ENCODE measurements around the gene CPNE4.
"Not testable (repeated sequence)": the region's sequence is repeated elsewhere in the genome, so short reads cannot be mapped to it uniquely, and the experiment has no call there.

Gene CPNE4

DNA sequence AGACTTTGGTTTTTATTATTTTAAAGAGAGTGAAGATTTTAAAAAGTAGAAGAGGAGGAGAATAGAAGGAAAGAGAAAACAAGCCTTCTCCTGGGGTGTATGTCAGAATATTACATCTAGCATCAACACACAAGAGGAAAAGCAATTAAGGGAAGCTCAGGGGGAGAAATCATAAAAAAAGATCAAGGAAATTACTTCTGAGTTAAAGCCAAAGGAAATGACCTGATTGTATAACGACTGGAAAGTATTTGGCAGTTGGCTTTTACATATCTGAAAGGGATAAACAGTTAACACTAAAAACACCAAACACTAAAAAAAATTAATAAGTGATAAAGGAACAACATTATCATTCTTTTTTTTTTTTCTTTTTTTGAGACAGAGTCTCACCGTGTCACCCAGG, 58.4 kb downstream of the CPNE4 start:
- in situ Hi-C loops (cut with MboI; ENCODE audit: low pct_unique_long_range_greater_than_20kb, low sequenced_read_pairs) = no loop called here
- no peak for DNase-seq

DNA sequence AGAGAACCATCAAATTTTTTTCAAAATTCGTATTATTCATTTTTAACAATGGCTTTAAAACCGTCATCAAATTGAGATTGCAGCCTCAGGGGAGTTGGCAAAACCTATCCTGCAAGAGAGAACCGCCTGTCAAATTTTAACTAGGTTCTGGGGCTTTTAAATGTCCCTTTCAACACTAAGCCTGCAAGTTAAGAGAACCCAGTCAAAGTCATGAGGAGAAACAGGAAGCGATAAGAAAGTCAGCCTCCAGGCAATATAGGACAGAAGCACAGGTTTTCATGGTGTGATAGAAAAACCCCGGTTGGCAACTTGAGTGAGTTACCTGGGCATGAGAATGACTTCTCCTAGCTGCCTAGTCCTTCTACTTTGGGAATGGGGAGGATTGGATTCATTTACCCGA, 59.8 kb downstream of the CPNE4 start:
- no peak for DNase-seq
- in situ Hi-C loops (cut with MboI; ENCODE audit: low pct_unique_long_range_greater_than_20kb, low sequenced_read_pairs) = no loop called here

DNA sequence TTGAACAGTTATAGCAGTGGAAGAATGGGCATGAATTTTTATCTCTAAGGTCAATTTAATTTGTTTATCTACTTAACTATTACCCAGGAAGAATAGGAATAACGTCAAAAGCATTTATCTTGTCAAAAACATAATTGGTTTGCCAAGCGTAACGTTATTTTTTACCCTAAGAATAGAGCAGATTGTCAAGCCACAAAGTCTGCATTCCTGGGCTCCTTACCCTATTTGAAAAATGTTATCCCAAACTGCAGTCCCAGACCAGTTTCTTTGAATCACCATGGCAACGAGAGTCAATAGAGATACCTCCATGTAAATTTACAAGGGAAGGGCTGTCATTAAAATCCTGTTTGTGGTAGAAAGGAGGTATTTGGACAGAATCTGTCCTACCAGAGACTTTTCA, 61.1 kb downstream of the CPNE4 start:
- DNase-seq = no peak
- in situ Hi-C loops (cut with MboI; ENCODE audit: low pct_unique_long_range_greater_than_20kb, low sequenced_read_pairs) = no loop called here

DNA sequence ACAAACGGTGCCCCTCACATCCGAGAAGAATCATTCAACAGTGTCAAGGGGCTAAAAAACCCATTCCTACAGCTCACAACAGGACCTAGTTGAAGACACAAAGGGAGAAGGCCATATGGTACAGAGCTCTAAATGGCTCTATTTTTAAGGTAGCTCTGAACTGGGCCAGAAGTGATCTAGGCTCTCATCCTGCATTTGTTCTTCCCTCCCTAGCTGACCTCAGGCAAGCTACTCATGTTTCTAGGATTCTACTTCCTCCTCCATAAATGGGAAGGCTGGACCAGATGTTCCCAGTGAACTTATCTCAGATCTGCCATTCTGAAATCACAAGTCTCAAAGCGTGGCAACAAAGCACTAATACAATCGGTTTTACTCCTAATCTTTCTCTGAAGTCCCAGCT, 62.3 kb downstream of the CPNE4 start:
- DNase-seq = no peak
- in situ Hi-C loops (cut with MboI; ENCODE audit: low pct_unique_long_range_greater_than_20kb, low sequenced_read_pairs) = no loop called here

DNA sequence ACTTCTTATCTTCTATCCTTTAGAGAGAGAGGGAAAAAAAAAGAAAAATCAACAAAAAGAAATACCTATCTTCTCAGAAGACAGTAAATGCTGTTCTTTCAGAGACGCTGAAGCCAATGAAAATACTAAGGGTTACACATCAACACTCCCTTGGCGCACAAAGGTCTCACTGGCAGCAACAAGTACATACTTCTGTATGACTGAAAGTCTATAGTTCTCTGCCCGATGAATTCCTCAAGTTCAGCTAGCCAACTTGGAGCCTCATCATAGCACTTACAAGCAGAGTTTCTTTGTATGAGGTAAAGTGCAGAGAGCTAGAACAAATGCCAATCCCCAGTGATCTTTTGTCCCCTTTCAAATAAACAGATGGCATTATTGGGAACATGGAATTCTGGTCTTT, 62.7 kb downstream of the CPNE4 start:
- DNase-seq = no peak
- in situ Hi-C loops (cut with MboI; ENCODE audit: low pct_unique_long_range_greater_than_20kb, low sequenced_read_pairs) = no loop called here

DNA sequence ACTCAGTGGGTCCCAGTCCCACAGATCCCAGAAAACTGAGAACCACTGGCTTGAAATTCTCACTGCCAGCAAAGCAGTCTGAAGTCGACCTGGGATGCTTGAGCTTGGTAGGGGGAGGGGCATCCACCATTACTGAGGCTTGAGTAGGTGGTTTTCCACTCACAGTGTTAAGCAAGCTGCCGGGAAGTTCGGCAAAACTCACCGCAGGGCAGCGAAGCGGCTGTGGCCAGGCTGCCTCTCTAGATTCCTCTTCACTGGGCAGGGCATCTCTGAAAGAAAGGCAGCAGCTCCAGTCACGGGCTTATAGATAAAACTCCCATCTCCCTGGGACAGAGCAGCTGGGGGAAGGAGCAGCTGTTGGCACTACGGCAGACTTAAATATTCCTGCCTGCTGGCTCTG, 71.4 kb downstream of the CPNE4 start:
- in situ Hi-C loops (cut with MboI; ENCODE audit: low pct_unique_long_range_greater_than_20kb, low sequenced_read_pairs); DNase-seq: not testable (repeated sequence)

DNA sequence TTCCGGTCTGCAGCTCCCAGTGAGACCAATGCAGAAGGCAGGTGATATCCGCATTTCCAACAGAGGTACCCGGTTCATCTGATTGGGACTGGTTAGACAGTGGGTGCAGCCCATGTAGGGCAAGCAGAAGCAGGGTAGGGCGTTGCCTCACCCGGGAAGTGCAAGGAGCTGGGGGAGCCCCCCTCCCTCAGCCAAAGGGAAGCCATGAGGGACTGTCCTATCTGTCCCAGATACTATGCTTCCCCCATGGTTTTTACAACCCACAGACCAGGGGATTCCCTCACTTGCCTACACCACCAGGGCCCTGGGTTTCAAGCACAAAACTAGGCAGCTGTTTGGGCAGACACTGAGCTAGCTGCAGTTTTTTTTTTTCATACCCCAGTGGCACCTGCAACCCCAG, 71.8 kb downstream of the CPNE4 start:
- in situ Hi-C loops (cut with MboI; ENCODE audit: low pct_unique_long_range_greater_than_20kb, low sequenced_read_pairs) = no loop called here

DNA sequence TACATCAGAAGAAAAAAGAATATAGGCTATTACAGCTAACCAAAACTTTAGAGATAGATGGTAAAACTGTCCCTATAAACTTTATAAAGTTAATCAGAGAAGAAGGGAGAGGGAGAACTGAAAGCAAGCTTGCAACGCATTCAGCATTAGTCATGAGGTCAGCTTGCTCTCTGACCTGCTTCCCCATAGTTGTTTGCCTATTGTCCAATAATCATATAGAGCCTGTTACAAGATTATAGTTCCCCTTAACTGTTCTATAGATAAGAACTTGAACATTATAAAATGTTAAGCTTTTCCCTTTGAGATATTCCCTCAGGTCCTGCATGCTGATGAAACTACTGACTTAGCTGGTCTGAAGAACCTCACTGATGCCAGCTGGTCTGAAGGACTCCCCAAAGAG, 74.5 kb downstream of the CPNE4 start:
- DNase-seq = no peak
- in situ Hi-C loops (cut with MboI; ENCODE audit: low pct_unique_long_range_greater_than_20kb, low sequenced_read_pairs) = no loop called here

More for the DNA sequence above, 71.8 kb downstream of the CPNE4 start:
- no peak for DNase-seq

DNA sequence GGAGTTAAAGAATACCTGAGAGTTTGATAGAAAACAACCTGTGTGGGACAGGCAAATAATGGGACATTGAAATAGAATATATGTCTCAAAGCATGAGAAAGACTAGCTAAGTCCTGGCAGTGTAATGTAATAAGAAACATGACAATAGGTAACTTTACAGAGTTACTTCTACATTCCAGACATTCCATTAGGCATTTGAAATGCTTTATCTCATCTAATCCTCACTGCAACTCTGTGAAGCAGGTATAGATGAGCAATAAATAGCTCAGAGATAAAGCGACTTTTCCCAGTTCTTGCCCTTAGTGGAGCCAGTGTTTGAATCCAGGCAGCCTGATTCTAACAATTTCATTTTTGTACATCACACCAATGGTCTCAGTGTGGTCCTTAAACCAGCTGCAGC, 76.8 kb downstream of the CPNE4 start:
- in situ Hi-C loops (cut with MboI; ENCODE audit: low pct_unique_long_range_greater_than_20kb, low sequenced_read_pairs) = no loop called here
- DNase-seq = no peak

DNA sequence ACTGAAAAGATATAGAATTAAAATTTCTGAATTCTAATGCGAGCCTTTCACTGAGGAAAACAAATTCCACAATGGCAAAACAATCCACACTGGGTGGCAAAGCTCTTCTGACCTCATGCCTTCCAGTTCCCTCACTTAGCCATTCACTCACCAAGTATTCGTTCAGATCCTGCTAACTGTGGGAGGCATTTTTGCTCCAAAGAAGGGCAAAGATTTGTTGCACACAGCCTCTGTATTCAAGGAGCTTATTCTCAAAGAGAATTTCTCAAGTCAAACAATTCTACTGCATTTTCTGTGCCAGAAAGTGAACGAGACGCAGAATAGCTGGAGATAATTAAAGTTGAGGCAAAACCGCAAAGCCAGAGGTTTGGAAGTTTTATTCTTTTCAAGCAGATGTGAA, 77.3 kb downstream of the CPNE4 start:
- in situ Hi-C loops (cut with MboI; ENCODE audit: low pct_unique_long_range_greater_than_20kb, low sequenced_read_pairs) = no loop called here

DNA sequence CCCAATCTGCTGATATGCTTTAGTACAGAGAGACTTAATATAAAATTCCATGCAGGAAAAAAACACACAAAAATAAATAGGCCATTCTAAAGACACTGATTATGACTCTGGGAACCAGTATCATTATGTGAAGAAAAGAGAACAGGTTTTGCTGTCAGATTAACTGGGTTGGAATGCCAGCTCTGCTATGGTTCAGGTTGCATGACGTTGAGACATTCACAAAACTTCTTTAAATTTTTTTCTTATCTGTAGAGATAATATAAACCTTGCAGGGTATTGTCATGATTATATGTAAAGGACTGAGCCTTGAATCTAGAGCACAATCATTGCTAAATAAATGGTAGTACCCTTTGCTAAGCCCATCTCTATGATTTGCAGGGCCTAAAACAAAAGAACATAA, 86.0 kb downstream of the CPNE4 start:
- in situ Hi-C loops (cut with MboI; ENCODE audit: low pct_unique_long_range_greater_than_20kb, low sequenced_read_pairs) = no loop called here
- DNase-seq = no peak

More for the DNA sequence above, 77.3 kb downstream of the CPNE4 start:
- no peak for DNase-seq

DNA sequence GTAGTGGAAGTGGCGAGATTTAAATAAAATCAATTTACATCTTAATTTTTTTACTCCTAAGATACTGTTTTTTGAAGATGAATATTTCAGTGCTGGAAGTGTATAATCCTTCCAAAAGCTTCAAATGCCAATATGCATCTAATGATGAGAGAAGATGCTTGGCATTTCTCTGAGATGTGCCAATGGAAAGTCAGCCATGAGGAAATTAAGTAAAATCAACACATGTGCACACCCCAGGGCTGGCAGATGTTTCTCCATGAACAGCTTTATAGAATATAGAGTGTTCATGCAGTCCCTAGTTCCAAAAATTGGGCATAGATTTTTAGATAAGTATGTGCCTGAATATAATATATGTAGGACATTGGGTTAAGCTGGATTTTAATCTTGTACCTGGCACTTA, 90.1 kb downstream of the CPNE4 start:
- DNase-seq = no peak
- in situ Hi-C loops (cut with MboI; ENCODE audit: low pct_unique_long_range_greater_than_20kb, low sequenced_read_pairs) = no loop called here

DNA sequence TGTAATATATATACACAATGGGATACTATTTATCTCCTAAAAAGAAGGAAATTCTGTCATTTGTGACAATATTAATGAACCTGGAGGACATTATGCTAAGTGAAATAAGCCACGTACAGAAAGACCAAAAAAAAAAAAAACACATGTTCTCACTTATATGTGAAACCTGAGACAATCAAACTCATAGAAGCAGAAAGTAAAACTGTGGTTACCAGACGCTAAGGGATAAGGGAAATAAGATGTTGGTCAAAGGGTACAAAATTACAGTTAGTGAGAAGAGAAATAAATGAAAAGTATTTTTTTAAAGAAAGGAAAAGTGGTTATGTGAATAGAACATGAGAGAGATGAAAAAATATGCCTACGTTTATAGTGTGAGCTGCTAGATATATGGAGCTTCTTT, 101.1 kb downstream of the CPNE4 start:
- no peak for DNase-seq

DNA sequence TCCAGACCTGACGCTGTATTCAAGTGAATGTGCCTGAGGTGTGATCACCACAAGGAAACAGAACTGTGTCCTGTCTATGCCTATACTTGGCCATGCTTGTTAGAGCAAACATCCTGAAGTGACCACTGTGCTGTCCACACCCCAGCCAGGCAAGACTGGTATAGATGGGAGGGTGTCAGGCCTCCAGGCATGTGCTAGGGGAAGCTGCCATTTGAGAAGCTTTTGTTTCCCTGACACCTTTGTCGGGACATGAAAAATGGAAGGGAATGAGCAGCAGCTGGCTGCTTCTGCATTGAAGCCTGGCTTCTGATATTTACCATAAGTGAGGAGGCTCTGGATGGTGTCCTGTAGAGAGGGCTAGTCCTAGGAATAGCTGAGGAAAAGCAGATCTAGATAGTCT, 106.2 kb downstream of the CPNE4 start:
- DNase-seq = no peak
- in situ Hi-C loops (cut with MboI; ENCODE audit: low pct_unique_long_range_greater_than_20kb, low sequenced_read_pairs) = no loop called here

More for the DNA sequence above, 101.1 kb downstream of the CPNE4 start:
- in situ Hi-C loops (cut with MboI; ENCODE audit: low pct_unique_long_range_greater_than_20kb, low sequenced_read_pairs) = no loop called here

DNA sequence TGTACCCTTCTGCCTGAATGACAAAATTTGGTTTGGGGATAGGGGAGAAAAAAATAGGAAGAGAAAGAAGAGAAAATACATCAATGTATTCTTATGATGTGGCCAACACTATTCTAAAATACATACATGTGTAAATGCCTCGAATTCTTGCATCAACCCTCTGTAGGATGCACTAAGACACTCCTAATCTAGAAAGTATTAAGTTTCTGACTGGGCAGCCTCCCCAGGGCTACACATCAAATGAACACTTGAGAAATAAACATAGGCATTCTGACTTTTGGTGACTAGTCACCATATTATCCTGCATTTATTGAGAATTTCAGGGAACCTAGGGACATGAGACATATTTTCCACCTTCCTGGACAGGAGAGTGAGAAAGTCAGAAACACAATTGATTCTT, 109.2 kb downstream of the CPNE4 start:
- in situ Hi-C loops (cut with MboI; ENCODE audit: low pct_unique_long_range_greater_than_20kb, low sequenced_read_pairs) = no loop called here

DNA sequence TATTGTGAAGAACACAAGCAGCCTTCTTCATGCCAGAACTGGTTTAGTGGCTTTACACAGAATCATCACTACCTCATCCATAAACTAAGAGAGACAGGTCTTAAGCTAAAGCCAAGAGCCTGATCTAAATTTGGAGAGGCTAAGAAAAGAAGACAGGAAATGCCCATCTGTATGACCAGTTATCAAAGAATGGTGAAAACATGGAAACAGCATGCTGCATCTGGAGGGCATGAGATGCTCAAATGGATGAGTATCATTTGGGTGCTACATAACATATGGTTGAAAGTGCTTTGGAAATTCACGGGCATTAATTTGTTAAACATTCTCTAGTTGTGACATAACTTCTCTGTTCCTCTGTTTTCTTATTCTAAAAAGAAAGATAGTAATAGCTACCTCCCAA, 112.5 kb downstream of the CPNE4 start:
- DNase-seq = no peak
- in situ Hi-C loops (cut with MboI; ENCODE audit: low pct_unique_long_range_greater_than_20kb, low sequenced_read_pairs) = loop anchor here (25.0 kb wide), 1 partner anchor 90 kb away; no protein-coding TSS in a partner anchor

More for the DNA sequence above, 109.2 kb downstream of the CPNE4 start:
- DNase-seq = no peak

DNA sequence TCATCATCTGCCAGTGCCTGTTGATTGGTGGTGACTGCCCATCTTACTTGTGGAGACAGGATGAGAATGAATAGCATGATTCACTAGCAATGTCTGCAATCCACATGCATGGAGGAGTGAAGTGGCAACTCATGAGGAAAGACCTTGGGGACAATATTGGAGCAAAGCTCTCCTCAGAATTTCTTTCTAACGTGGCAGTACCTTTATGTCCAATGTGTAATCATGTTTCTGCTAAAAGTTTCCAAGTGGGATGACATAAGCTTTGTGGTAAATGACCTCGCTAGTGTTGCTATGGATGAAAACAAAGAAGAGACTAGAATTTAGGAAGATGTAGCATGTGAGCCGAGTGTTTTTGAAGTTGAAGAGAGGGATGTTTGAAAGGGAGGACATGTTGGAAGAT, 117.8 kb downstream of the CPNE4 start:
- no peak for DNase-seq
- in situ Hi-C loops (cut with MboI; ENCODE audit: low pct_unique_long_range_greater_than_20kb, low sequenced_read_pairs) = loop anchor here (25.0 kb wide), 1 partner anchor 95 kb away; no protein-coding TSS in a partner anchor

DNA sequence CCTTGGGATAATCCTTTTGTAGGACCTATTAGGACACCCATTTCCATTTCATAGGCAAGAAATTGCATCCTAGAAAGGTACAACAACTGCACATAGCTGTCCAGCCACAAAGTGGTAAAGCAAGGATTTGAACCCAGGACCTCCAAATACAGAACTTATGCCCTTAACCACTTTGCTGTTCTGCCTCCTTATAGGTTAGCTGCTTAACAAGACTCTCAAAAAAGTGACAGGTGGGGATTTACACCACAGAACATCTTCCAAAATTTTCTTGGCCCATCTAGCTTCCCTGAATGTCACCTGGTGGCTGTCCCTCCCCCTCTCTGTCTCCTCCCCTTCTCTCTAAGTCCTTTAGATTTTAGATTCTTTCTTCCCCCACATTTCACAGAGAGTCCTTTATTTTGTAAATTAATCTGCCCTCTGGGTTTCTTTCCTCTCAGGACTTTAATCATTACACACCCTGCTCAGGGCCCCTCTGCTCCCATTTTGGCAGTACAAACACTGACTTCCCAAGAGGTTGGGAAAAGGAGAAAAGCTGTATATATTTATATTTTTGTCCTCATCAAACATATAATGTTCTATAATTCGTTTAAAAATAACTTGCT, 120.6 kb downstream of the CPNE4 start:
- DNase-seq = no peak
- in situ Hi-C loops (cut with MboI; ENCODE audit: low pct_unique_long_range_greater_than_20kb, low sequenced_read_pairs) = loop anchor here (25.0 kb wide), 1 partner anchor 98 kb away; no protein-coding TSS in a partner anchor

DNA sequence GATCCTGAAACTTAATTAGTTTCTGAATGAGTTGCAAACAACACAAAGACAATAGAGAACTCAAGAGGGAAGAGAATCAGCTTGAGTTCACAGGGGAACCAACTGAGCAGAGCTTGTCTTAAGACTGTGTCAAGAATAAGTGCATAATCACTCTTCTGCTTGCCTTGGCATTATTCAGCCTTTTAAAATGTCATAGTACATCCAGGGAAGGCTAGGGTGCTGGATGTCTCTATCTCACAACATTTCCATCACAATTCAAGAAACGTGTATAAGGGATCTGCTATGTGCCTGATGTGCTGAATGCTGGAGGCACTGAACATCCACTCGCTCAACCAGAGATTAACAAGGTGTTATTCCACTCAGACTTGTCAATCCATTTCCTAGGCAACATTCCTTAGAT, 122.6 kb downstream of the CPNE4 start:
- no peak for DNase-seq
- in situ Hi-C loops (cut with MboI; ENCODE audit: low pct_unique_long_range_greater_than_20kb, low sequenced_read_pairs) = loop anchor here (25.0 kb wide), 1 partner anchor 100 kb away; no protein-coding TSS in a partner anchor

DNA sequence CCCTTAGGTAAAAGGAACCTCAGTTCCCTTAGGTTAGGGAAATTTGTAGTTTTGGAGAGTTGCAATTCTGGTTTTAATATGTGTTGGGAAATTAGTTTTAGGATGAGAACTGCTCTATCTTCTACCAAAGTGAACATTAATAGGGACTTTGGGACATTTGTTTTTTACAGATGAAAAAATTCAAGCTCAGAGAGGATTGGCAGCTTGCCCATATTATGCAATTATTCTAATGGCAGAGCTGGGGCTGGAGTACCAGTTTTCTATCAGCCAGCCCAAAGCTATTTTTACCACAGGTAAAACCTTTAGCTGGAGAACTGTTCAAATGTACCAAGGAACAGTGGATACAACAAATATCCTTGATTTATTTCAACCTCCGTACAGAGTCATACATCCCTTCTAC, 127.0 kb downstream of the CPNE4 start:
- DNase-seq = no peak
- in situ Hi-C loops (cut with MboI; ENCODE audit: low pct_unique_long_range_greater_than_20kb, low sequenced_read_pairs) = loop anchor here (25.0 kb wide), 1 partner anchor 105 kb away; no protein-coding TSS in a partner anchor

DNA sequence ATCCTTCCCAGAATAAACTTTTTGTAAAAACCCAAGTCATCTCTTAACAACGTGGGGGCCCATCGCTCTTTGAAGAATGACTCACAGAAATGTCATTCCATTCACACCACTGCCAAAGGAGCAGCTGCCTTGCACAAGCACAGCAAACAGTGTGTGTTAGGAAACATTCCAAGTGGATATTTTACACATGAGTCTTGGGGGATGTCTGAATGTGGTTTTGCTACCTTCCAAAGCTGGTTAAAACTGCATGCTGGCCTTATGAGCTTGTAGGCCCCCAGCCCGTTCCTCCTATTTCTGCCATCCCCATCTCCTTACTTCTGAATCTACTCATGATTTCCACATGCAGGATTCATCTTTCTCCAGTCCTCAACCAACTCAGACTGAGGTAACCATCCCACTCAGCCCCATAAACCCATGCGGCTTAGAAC, 130.8 kb downstream of the CPNE4 start:
- in situ Hi-C loops (cut with MboI; ENCODE audit: low pct_unique_long_range_greater_than_20kb, low sequenced_read_pairs) = loop anchor here (25.0 kb wide), 1 partner anchor 108 kb away; no protein-coding TSS in a partner anchor
- DNase-seq = no peak
